Left ventricle myocardium inferior (tissue), 1 donor: ENCODE measurements around the gene ESRRB. TPM values are rescaled to one million over a fixed set of nuclear protein-coding genes. Genes with fewer than 3 reads are reported as not detected.

ENCODE experiments used
- DNase-seq: peaks from one replicate; pipeline ENCODE4 v3.0.0-alpha.2; 2020
- H3K27ac ChIP-seq: fragments of 200-600 bp; replicated peaks from 2 replicates; pipeline ENCODE4 v1.8.0; 2021
- H3K27me3 ChIP-seq: fragments of 200-600 bp; 2 replicates; pipeline ENCODE4 v1.8.0; 2021; ENCODE audit warnings: low read depth
- H3K36me3 ChIP-seq: fragments of 200-600 bp; 2 replicates; pipeline ENCODE4 v1.8.0; 2021
- H3K4me1 ChIP-seq: fragments of 200-600 bp; 2 replicates; pipeline ENCODE4 v1.8.0; 2021
- H3K4me3 ChIP-seq: fragments of 200-600 bp; 2 replicates; pipeline ENCODE4 v1.8.0; 2021; ENCODE audit warnings: mild to moderate bottlenecking, moderate library complexity
- H3K9me3 ChIP-seq: fragments of 200-600 bp; replicated peaks from 2 replicates; pipeline ENCODE4 v1.8.0; 2021
- CTCF ChIP-seq: fragments of 200-600 bp; IDR thresholded peaks from 2 replicates; pipeline ENCODE4 v1.8.0; 2021; ENCODE audit warnings: antibody characterized with exemption, mild to moderate bottlenecking, borderline replicate concordance
- intact Hi-C: fragments of 100-400 bp; cut with micrococcal nuclease; formaldehyde crosslinking; loops from one replicate; pipeline ENCODE4 v1.11.0; 2022
- total RNA-seq: library from RNA; stranded (reverse); fragmentation: NEBNext Ultra II Directional; extraction: Animal tissue kit (Norgen Biotek cat#: 25700); gene quantifications from one replicate; pipeline ENCODE4 v1.2.1, GENCODE V29; 2021
- donor health status: DM: no; HTN: yes; CAD: no; lungs with severe emphysema.

Gene ESRRB
- total RNA-seq, 1 donor from 2014 or later: 16.9 TPM

GRCh38 chr14:76502638-76503037, 126.7 kb downstream of the ESRRB start:
- H3K27me3 ChIP-seq: peaks cover 27% of the 10 kb centered on the region
- DNase-seq: no peak
- intact Hi-C loops: no loop called here
- no peaks in the 10 kb centered on the region for H3K9me3 ChIP-seq
- H3K4me1 ChIP-seq: peaks cover 9% of the 10 kb centered on the region
- H3K4me3 ChIP-seq: no peak overlapping the region
- H3K36me3 ChIP-seq: no peaks in the 10 kb centered on the region
- no peak for TF ChIP-seq CTCF
- no peak overlapping the region for H3K27ac ChIP-seq

GRCh38 chr14:76509311-76509710, 133.4 kb downstream of the ESRRB start:
- H3K36me3 ChIP-seq: no peaks in the 10 kb centered on the region
- no peak overlapping the region for H3K27ac ChIP-seq
- DNase-seq: no peak
- no peak for TF ChIP-seq CTCF
- no peaks in the 10 kb centered on the region for H3K9me3 ChIP-seq
- peaks cover 43% of the 10 kb centered on the region for H3K27me3 ChIP-seq
- no peak overlapping the region for H3K4me3 ChIP-seq
- H3K4me1 ChIP-seq: peaks cover 4% of the 10 kb centered on the region
- intact Hi-C loops: no loop called here

- intact Hi-C loops: no loop called here
- no peaks in the 10 kb centered on the region for H3K9me3 ChIP-seq
- no peak for TF ChIP-seq CTCF
- no peak overlapping the region for H3K27ac ChIP-seq
- H3K4me3 ChIP-seq: no peak overlapping the region
- no peaks in the 10 kb centered on the region for H3K36me3 ChIP-seq
- peaks cover 40% of the 10 kb centered on the region for H3K27me3 ChIP-seq
- H3K4me1 ChIP-seq: peaks cover 4% of the 10 kb centered on the region
- DNase-seq: no peak
Measured at GRCh38 chr14:76510181-76510580, 134.2 kb downstream of the ESRRB start.

- H3K27ac ChIP-seq: no peak overlapping the region
- H3K9me3 ChIP-seq: no peaks in the 10 kb centered on the region
- H3K4me1 ChIP-seq: peaks cover 4% of the 10 kb centered on the region
- DNase-seq: no peak
- TF ChIP-seq CTCF: no peak
- intact Hi-C loops: no loop called here
- H3K36me3 ChIP-seq: no peaks in the 10 kb centered on the region
- no peak overlapping the region for H3K4me3 ChIP-seq
- peaks cover 12% of the 10 kb centered on the region for H3K27me3 ChIP-seq
Measured at GRCh38 chr14:76514213-76514998, 138.5 kb downstream of the ESRRB start.

GRCh38 chr14:76516884-76517283, 140.9 kb downstream of the ESRRB start:
- Histone ChIP-seq H3K27me3 (peaks cover 7% of the 10 kb centered on the region), H3K4me1 (no peaks in the 10 kb centered on the region), H3K4me3 (no peak overlapping the region), H3K27ac (no peak overlapping the region), H3K36me3 (no peaks in the 10 kb centered on the region), H3K9me3 (peaks cover 12% of the 10 kb centered on the region)
- intact Hi-C loops: no loop called here
- DNase-seq: no peak
- no peak for TF ChIP-seq CTCF
